NCI-H1105 (cell line): ENCODE measurements around the gene INTS1.

Source experiments
- DNase-seq: peaks from one replicate; lab custom pipeline; 2025; lab: John Stamatoyannopoulos, UW

The INTS1 gene

DNA sequence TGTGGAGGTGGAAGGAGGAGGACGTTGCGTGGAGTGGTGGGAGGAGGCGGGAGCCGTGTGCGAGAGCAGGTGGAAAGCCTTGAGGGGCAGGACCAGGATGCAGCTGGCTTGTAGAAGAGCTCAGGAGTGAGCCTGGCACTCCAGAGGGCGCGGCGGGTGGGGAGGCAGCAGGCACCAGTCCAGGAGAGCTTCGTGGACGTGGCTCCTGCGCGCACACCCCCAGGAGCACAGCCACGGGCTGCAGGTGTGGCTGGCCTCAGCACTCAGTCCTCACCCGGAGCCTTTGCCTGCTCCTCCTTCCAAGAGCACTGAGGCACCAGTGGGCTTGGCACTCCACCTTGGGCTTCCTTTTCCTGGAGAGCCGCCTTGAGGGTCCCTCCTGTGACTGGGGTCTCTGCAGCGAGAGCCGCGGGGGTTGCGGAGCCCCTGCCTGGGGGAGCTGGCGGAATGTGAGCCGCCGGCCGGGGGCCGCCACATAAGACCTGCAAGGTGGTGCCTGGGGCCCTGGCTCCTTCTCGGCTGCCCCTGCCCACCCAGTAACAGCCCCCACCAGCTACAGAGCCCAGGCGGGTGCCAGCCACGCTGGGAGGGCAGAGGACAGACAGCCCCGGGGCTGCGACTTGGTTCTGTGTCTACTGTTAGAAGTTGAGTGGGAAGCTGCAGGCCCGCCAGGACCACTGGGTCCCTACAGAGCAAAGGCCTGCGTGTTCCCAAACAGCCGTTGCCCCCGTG lies 37.4 kb upstream of the INTS1 start:
- DNase-seq, result no peak

DNA sequence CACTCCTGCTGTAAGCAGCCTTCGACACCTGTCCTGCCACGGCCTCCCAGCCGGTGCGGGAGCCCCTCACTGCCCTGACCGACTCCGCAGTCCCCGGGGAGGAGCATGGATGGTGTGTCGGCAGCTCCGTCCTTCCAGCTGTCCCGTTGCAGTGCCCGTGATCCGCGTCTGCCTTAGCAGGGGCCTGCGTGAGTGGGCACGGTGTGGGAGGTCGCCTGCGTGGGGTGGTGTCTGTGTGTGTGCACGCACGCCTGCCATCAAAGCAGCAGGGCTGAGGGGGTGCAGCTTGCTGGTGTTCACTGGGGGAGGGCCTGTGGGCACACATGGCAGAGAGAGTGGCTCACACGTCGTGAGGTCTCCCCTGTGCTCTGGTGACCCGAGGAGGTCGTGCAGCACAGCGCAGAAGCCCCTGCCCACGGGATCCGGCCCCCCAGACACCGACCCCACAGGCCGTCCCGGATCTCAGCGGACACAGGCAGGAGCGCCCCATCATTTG lies 36.6 kb upstream of the INTS1 start:
- DNase-seq, result no peak

DNA sequence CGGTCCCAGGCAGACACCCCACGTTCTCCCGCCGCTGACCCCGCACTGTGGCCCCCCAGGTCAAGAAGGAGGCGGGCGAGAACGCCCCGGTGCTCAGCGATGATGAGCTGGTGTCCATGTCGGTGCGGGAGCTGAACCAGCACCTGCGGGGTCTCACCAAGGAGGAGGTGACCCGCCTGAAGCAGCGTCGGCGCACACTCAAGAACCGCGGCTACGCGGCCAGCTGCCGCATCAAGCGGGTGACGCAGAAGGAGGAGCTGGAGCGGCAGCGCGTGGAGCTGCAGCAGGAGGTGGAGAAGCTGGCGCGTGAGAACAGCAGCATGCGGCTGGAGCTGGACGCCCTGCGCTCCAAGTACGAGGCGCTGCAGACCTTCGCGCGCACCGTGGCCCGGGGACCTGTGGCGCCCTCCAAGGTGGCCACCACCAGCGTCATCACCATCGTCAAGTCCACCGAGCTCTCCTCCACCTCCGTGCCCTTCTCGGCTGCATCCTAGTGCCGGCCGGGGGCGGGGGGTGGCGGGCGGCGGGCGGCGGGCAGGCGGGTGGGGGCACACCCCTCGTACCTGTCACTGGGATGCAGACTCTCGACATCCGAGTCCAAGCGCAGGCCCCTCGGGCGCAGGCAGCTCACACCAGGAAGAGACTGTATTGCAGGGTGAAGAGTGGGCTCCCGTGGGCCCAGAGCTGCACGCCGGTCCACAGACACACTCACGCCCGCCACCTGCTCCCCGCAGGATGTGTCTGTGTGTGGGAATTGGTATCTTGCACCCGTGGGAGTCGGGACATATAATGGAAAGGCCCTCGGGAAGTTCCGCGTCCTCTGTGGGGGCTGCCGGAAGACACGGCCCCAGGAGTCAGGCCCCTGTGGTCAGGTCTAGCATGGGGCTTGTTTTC lies 35.9 kb upstream of the INTS1 start:
- no peak for DNase-seq

DNA sequence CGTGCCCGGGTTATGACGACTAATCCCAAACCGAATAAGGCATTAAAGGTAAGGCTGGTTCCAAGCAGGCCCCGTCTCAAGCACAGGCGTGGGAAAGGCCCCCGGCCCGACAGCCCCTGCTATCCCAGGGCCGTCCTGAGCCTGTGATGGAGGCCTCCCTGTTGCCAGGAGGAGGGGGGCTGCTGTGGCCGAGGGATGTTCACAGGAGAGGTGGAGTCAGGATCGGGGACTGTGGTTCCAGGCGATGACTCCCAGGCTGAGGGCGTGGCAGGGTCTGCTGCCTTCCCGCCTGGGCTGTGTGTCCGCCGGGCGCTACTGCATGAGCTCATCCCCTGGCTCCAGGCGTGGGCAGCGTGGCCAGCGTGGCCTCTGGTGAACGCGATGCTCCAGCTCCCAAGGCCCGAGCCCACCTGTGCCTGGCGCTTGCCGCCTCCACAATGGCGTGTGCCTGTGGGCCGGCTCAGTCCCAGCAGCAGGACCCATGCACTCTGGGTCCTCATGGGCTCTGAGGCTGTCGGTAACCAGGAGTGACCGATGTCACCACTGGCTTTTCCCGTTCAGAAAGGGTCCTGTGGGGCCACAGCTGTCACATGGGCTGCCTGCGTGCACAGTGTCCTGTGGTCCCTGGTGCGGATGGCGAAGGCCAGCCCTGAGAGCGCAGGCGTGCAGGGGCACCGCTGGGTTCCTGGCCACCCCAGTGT lies 35.1 kb upstream of the INTS1 start:
- no peak for DNase-seq

DNA sequence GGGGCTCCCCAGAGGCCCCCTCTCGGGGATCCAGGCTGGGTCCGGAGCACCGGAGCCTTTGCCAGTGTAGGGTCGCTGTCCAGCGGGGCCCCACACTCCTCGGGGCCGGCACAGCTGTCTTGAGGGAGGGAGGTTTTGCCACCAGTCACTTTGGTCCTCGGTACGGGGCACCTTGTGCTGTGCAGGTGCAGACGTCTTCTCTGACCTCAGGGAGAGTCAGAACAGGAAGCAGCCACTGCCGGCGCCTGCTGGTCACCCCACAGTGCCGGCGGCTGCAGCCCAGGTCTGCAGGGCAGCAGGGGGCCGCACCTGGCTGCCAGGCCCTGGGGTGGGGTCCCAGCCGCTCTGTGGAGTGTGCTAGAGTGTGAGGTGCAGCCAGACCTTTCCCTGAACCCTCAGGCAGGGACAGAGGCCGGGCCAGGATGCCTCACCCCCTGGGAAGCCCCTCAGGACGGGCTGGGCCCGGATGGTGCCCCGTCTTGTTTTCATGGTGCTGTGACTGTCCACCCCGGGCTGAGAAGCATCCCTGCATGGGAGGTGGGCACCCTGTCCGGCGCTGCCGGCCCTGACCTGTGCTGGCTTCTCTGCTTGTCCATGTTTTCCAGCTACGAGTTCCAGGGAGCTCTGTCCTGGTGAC lies 34.5 kb upstream of the INTS1 start:
- no peak for DNase-seq

DNA sequence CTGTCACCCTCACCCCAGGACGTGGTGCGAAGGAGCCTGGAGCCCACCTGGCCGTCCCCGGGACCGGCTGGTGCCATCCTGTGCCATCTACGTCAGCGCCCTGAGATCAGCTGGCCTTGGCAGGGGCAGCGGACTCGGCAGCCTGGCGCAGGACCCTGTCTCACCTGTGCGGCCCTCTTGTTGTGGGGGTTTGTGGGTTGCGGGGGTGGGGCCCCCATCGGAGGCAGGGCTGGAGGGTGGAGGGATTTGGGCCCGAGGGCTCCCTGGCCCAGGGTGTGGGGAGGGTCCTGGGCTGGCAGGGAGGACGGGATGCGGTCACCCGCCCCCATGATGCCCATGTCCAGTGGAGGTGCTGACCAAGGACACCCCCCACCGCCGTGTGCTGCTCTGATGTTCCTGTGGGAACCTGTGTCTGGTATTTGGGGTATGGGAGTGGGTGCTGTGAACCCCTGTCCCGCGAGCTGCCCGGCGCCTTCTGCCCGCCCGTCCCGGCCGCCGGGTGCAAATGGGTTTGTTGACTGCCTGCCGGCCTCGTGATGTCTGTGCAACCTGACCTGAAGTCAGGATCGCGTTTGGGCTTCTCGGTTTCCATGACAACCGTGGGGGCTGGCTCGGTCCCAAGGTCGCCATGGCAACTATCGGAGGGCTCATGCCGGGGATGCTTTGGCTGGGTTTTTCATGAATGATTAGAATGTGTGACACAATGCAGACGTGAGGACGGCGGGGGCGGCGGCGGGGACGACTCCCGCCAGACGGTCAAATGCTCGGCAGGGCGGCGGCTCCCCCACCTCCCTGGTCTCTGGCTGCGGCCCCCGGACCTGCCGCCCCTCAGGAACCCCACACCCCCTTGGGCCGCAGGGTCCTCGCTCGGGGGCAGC lies 33.6 kb upstream of the INTS1 start:
- DNase-seq, result peak; percentile 29

DNA sequence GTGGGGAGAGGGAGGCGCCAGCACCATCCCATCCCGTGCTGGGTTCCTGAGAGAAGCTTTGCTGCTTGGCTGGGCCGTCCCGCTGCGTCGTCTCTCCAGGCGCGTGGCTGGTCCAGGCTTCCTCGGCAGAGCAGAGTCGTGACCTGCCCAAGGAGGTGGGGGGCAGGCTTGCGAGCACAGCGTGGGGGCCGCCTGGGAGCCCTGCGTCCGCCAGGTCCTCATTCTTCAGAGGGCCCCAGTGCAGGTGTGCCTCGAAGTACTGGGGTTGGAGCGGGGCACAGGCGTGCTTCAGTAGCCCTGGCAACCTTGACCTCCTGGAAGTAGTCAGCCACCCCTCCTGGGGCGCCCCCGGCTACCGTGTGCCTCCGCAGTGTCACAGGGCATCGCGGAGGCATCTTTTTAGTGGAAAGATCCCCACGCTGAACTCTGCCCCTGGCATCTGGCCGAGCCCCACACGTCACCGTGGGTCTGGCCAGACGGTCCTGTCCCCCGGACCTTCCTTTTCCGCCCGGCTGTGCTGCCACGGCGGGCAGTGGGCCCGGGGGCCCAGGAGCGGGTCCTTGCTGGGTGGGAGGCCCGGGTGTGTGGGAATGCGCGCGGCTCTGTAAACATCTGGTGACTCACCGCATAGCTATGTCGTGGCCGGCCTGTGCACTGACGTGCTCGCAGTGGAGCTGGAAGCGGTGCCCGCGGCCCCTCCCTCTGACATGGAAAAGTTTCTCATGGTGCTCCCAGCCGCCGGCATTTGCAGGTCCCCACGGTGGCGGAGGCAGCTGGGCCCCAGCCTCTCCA lies 32.8 kb upstream of the INTS1 start:
- DNase-seq, result no peak

DNA sequence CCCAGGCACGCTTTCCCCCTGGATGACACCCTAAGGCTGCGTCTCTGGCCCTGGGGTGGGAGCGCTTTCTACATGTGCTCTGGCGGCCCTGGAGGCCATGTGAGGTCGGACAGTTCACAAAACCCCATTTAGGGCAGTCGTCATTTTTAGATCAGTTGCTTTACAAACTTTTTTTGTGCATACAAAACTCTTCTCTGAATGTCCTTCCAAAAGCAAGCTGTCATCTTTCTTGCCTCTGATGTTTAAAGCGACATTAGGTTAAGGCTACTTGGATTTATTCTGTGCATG lies 32.2 kb upstream of the INTS1 start:
- no peak for DNase-seq

DNA sequence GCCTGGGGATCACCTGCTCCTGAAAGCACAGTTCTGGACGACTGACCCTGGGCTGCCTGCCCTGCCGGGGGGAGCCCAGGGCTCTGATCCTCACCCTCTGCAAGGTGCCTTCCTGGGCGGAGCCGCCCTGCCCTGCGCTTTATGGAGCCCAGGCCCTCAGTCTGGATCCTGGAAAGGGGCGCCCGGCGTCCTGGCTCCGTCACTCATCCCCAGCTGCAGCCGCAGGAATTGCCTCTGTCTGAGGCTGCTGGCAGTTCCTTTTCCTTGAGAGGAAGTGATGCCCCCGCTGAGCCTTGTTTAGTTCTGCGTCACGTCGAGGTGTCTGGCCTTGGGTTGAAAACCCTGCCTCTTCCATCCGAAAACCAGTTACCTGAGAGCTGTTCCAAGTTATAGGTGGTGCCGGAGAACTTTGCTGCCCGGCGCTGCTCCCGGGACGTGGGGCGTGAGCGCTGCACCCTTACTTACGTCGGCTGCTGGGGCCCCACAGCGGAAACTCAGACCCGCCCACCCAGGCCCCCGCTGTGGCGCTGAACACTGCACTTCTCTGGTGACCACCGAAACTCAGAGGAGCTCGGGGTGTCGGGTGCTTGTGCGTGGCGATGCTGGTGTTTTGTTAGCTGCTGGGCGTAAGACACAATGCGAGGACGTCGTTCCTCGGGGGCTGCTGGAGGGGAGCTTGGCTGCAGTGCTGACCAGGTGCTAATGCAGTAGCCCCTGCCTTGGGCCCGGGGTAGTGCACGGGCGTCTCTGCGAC lies 31.7 kb upstream of the INTS1 start:
- DNase-seq, result no peak

DNA sequence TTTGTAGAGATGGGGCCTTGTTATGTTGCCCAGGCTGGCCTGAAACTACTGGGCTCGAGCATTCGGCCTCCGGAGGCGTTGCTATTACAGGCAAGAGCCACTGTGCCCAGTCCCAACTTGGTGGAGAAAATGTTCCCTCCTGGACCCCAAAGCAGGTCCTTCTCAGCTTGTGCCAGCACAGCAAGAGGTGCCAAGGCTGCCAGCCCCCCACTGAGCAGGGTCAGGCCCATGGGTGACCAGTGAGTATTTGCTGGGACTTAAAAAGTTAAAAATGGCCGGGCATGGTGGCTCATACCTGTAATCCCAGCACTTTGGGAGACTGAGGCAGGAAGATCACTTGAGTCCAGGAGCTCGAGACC lies 30.9 kb upstream of the INTS1 start:
- no peak for DNase-seq

DNA sequence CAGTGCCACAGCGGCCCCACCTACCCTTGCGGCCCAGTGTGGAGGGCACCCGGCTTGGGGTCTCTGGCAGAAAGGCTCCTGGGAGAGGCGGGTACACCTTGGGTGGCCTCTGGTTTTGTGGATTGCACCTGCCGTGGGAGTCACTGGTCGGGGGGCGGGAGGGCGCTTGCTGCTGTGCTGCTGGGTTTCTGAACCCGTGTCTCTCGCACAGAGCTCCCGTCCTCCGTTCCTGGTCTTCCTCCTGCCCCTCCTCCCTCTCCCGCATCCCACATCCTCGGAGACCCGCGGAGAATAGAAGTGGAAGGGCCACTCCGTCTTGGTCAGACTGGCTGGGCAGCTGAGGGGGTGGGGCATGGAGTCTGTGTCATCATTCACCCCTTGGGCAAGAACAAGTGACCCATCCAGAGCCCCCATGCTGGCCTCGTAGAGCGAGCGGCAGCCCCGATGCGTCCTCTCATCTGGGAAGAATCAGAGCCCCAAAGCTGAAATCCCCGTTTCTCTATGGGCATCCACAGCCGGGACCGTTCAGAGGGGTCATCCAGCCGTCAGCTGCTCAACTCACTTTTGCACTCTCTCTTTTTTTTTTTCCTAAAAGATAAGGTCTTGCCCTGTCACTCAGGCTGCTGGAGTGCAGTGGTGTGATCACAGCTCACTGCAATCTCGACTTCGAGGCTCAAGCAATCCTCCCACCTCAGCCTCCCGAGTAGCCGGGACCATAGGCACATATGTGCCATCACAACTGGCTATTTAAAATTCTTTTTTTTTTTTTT lies 30.3 kb upstream of the INTS1 start:
- no peak for DNase-seq

DNA sequence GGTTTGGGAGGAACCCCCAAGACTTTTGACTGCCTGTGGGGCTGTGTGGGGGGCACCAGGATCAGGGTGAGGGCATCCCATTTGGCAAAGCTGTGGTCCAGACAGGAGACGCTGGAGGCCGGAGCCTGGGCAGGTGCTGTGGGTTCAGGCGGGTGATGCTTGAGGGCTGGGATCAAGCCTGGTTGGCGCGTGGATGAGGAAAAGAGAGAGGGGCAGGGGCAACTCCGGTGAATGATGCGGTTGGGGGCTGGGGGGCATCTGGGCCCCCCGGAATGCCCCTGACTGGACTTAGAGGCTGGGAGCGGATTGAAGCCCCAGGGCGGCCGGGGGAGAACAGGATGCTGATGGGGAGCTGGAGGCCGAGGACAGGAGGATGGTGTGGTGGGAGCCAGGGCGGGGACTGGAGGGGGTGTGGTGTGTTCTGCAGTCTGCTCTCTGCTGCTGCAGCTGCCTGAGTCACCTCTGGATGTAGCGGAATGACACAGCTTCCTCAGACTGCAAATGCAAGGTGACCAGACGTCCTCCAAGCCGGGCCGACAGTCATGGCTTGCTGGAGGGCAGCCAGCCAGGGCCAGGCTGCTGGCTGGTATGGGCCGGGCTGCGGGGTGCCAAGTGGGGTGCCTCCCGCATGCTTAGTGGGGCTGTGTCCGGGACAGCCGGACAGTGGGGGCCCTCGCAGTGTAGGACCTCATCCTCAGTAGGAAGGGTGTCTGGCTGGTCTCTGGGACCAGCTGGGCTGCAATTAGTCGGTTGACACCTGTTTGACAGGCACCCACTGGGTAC lies 29.5 kb upstream of the INTS1 start:
- DNase-seq, result no peak

DNA sequence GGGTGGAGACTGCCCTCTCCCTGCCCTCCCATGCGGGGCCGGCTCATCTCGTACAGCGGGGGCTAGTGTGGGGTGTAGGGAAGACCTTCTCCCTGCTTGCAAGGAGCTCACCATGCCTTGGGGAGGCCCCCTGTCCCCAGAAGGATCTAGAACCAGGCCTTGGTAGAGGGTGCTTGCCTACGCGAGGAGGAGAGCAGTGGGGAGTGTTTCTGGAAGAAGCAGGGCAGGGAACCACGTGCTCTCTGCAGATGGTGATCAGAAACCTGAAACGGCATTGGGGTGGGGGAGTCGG lies 29.0 kb upstream of the INTS1 start:
- DNase-seq, result no peak

DNA sequence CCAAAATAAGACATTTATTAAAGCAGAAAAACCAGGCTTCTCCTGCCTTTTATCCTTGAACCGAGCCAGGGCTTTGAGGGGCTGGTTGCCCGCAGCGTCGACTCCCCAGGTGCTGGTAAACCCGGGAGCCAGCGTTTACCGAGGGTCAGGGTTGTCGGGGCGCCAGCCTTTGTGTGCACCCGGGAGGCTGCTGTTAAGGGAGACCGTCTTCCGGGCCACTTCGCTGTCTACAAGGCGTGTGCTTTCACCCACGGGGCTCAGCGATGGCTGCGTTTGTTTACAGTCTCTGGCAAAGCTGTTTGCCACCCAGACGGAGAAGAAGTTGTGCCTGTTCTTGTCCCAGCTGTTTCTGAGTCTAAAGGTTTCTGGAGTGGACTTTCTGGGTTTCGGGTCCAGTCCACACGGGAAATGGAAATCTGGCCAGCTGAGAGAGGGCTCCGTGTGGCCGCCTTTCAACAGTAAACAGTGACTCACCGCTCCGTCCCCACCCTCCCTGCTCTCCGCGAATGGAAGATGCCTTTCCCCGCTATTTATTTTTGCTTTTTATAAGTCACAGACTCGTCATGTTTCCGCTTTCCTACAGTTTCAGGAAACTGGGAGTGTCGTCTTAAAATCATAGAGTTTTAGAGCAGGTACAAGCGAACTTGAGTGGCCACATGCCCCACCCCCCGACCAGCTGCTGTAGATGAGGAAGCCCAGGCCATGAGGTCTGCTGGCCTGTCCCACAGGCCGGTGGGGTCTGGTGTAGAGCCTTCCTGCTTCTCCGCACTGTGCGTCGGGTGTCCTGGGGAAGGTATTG lies 28.5 kb upstream of the INTS1 start:
- DNase-seq, result no peak

DNA sequence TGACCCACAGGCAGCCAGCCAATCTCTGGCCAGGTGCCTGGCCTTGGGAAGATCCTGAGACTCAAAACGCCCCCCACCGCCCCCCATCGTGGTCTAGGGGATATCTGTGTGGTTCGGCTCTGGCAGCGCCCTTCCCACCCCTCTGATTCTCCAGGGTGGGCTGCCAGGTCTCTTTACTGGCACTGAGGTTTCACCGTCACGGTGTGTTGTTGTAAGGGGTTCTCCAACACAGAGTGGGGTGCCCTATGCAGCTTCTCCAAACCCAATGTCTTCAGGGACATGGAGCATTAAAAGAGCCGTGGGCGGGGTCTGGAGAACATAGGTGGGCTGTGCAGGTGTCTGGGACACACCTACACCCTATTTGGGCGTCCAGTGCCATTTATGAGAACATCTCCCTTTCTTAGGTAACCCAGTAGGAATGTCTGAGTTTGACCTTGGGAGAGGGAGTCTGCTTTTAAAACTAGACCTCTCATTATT lies 27.8 kb upstream of the INTS1 start:
- no peak for DNase-seq

DNA sequence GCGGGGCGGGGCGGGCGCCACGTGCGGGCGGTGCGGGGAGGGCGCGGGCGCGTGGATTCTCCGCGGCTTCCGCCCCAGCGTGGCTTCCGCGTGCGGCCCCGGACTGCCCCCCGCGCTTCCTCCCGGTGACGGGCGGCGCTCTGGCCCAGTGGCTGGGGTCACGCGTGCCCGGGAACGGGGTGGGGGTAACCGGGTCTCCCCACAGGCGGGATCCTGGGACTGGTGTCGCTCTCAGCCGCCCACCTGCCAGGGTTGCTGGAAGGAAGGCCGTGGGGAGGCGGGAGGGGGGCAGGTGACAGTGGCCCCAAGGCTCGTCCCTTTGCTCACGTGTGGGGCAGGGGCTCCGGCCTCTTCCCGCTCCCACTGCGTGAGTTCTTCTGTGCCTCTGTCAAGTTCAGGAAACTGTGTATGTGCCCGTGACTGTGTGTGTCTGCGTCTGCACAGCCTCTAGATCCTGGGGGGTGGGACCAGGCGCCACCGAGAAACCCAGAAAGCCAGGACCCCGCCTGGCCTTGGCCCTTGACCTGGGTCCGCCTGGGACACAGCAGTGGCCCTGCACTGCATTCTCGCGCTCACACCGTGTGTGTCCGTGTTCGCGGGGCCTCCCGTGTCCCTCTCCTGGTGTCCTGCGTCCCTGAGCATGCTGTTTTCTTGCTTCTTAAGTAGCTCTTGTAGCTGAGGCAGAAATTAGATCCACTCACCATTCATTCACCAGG lies 27.2 kb upstream of the INTS1 start:
- DNase-seq, result no peak

DNA sequence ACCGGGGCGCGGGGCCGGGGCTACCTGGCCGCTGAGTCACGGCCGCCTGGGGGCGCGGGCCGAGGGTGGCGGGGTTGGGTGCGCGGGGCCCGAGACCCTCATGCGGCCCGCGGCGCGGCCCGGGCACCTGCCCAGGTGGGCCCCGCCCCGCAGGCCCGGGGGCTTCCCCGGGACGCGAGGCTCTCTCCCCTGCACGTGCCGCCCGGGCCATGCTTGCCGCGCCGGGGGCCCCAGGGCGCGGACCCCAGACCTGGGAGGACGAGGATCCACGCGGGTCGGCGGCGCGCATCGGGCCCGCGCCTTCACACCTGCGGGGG lies 26.7 kb upstream of the INTS1 start:
- no peak for DNase-seq
